ENCODE results near the gene KRTAP29-1.
"Not testable (repeated sequence)": the region's sequence is repeated elsewhere in the genome, so short reads cannot be mapped to it uniquely, and the experiment has no call there.

The KRTAP29-1 gene

GRCh38 chr17:41296846-41297245 is 5.8 kb downstream of the KRTAP29-1 start:
- FAIRE-seq = no peak

- FAIRE-seq = no peak
Observed at GRCh38 chr17:41294016-41294415, 8.6 kb downstream of the KRTAP29-1 start.

GRCh38 chr17:41287050-41287449 is 15.6 kb downstream of the KRTAP29-1 start:
- no peak for FAIRE-seq

GRCh38 chr17:41284546-41284945 is 18.1 kb downstream of the KRTAP29-1 start:
- no peak for FAIRE-seq

GRCh38 chr17:41284043-41284442 is 18.6 kb downstream of the KRTAP29-1 start:
- no peak for FAIRE-seq

- no peak for FAIRE-seq
Observed at GRCh38 chr17:41278176-41278955, 24.3 kb downstream of the KRTAP29-1 start.

GRCh38 chr17:41275648-41276190 is 26.9 kb downstream of the KRTAP29-1 start, which contains the start of gene KRTAP9-7:
Gene KRTAP9-7, plus strand, starts transcription at chr17:41275698. Its CDS starts 0 bp downstream, at chr17:41275698.
- FAIRE-seq = not testable (repeated sequence)

- FAIRE-seq = no peak
Observed at GRCh38 chr17:41271858-41272257, 30.8 kb downstream of the KRTAP29-1 start.

GRCh38 chr17:41271323-41271722 is 31.3 kb downstream of the KRTAP29-1 start:
- FAIRE-seq = not testable (repeated sequence)

GRCh38 chr17:41267711-41268110 is 34.9 kb downstream of the KRTAP29-1 start:
- FAIRE-seq = no peak

GRCh38 chr17:41265078-41265477 is 37.6 kb downstream of the KRTAP29-1 start, which contains the start of gene KRTAP9-6:
Gene KRTAP9-6, plus strand, starts transcription at chr17:41265378. Its CDS starts 0 bp downstream, at chr17:41265378.
- no peak for FAIRE-seq

- no peak for FAIRE-seq
Observed at GRCh38 chr17:41264599-41264998, 38.1 kb downstream of the KRTAP29-1 start.

- FAIRE-seq = no peak
Observed at GRCh38 chr17:41263212-41263611, 39.4 kb downstream of the KRTAP29-1 start.

- FAIRE-seq = no peak
Observed at GRCh38 chr17:41258406-41258805, 44.2 kb downstream of the KRTAP29-1 start.

GRCh38 chr17:41256291-41256685 is 46.4 kb downstream of the KRTAP29-1 start:
- no peak for FAIRE-seq

- not testable (repeated sequence) for FAIRE-seq
Observed at GRCh38 chr17:41255381-41256290, 47.0 kb downstream of the KRTAP29-1 start, which contains the start of gene KRTAP9-9. Gene KRTAP9-9, plus strand, starts transcription at chr17:41255384.

- no peak for FAIRE-seq
Observed at GRCh38 chr17:41254861-41255260, 47.8 kb downstream of the KRTAP29-1 start.

Measured in TTC549 (cell line).